GM12878 (cell line): ENCODE data around the gene THSD4.

Experiments used
- CEBPZ ChIP-seq: fragments of 150-350 bp; IDR thresholded peaks from 2 replicates; pipeline ENCODE4 v1.6.1; 2016; ENCODE audit warnings: low read depth, low read length
- ETV6 ChIP-seq, 2 experiments: fragments of 450-650 bp in 1 of 2; IDR thresholded peaks in 1 of 2; conservative IDR thresholded peaks in 1 of 2; 2 replicates each; pipeline ENCODE4 v1.6.1; 2014; ENCODE audit warnings: antibody characterized with exemption in 1 of 2, borderline replicate concordance in 1 of 2, low read depth in 1 of 2, mild to moderate bottlenecking in 1 of 2, moderate library complexity in 1 of 2
- POLR2AphosphoS5 ChIP-seq: IDR thresholded peaks from 2 replicates; pipeline ENCODE4 v1.6.1; 2011; ENCODE audit warnings: mild to moderate bottlenecking, low read length, inconsistent platforms
- SUZ12 ChIP-seq: fragments of 200-600 bp; sonication (generic); IDR thresholded peaks from one replicate; pipeline ENCODE4 v1.6.1; 2018; ENCODE audit warnings: antibody characterized with exemption, mild to moderate bottlenecking; ENCODE audit not compliant: unreplicated experiment
- TCF3 ChIP-seq: IDR thresholded peaks from 2 replicates; pipeline ENCODE4 v1.6.1; 2012; ENCODE audit warnings: low read depth, mild to moderate bottlenecking, low read length, borderline replicate concordance; ENCODE audit not compliant: insufficient read depth

- TF ChIP-seq POLR2AphosphoS5 (no peak), SUZ12 (no peak), CEBPZ (no peak), ETV6 (conservative IDR thresholded peaks at IDR 0.05 in 1 of 2, IDR thresholded peaks at IDR 0.05 in 1 of 2; ENCODE audit: borderline replicate concordance in 1 of 2, low read depth in 1 of 2) (no peak), TCF3 (no peak)
Measured at GRCh38 chr15:71669688-71670087, 554.4 kb downstream of the THSD4 start.
